HepG2 (cell line): Measurements from ENCODE around the gene MCOLN1. TPM values are rescaled to one million over a fixed set of nuclear protein-coding genes. Genes with fewer than 3 reads are reported as not detected.

ENCODE experiments used
- NFAT5 ChIP-seq: sonication (generic); formaldehyde crosslinking; IDR thresholded peaks from 2 replicates; pipeline ENCODE4 v1.4.0; 2020; ENCODE audit warnings: missing genetic modification reagents
- PHF21A ChIP-seq: sonication (generic); formaldehyde crosslinking; IDR thresholded peaks from 2 replicates; pipeline ENCODE4 v1.5.0; 2020; ENCODE audit warnings: mild to moderate bottlenecking, missing genetic modification reagents
- ZNF691 ChIP-seq: sonication (generic); formaldehyde crosslinking; IDR thresholded peaks from 2 replicates; pipeline ENCODE4 v1.4.0; 2020; ENCODE audit warnings: missing genetic modification reagents, low read depth, mild to moderate bottlenecking, borderline replicate concordance
- ZNF761 ChIP-seq: sonication (generic); formaldehyde crosslinking; conservative IDR thresholded peaks from 2 replicates; pipeline ENCODE4 v1.4.0; 2020; ENCODE audit warnings: mild to moderate bottlenecking, missing genetic modification reagents
- polyA plus RNA-seq, 8 experiments: library from polyadenylated mRNA; depleted of rRNA in 3 of 8; stranded (reverse) in 7 of 8; unstranded in 1 of 8; fragments of >200 nt; fragmentation: Illumina TruSeq in 4 of 8; extraction: Trizol in 4 of 8; gene quantifications; 2 replicates each; pipeline versions ENCODE4 v1.2.1 to v1.2.3, GENCODE V29; 2011 to 2016; ENCODE audit warnings: low read depth in 4 of 8, missing spikeins in 1 of 8, mixed read lengths in 1 of 8; ENCODE audit not compliant: insufficient read depth in 1 of 8
- total RNA-seq, 5 experiments: library from RNA; depleted of rRNA; stranded (reverse); fragments of >200 nt; fragmentation: Illumina TruSeq; extraction: Trizol; gene quantifications; 2 replicates each; pipeline ENCODE4 v1.2.3, GENCODE V29; 2016; ENCODE audit warnings: low read depth in 1 of 5
- TF ChIP-seq, protein P1 (sequence below): sonication (generic); formaldehyde crosslinking; IDR thresholded peaks from 2 replicates; pipeline ENCODE4 v1.4.0; 2020; ENCODE audit warnings: mild to moderate bottlenecking, missing genetic modification reagents
- TF ChIP-seq, protein P2 (sequence below), 2 experiments: sonication (generic) in 1 of 2; formaldehyde crosslinking in 1 of 2; IDR thresholded peaks; 2 replicates each; pipeline versions ENCODE4 v1.6.1 to v1.9.0; 2014 to 2022; ENCODE audit warnings: antibody characterized with exemption in 1 of 2, borderline replicate concordance in 1 of 2, inconsistent platforms in 1 of 2, low read depth in 1 of 2, missing genetic modification reagents in 1 of 2

The MCOLN1 gene
- total and polyA plus RNA-seq, 2 of the 13 experiments (the other 11 are each of a cell fraction or from before 2014, with no cell fraction given), result 3.4 to 15.7 TPM

DNA sequence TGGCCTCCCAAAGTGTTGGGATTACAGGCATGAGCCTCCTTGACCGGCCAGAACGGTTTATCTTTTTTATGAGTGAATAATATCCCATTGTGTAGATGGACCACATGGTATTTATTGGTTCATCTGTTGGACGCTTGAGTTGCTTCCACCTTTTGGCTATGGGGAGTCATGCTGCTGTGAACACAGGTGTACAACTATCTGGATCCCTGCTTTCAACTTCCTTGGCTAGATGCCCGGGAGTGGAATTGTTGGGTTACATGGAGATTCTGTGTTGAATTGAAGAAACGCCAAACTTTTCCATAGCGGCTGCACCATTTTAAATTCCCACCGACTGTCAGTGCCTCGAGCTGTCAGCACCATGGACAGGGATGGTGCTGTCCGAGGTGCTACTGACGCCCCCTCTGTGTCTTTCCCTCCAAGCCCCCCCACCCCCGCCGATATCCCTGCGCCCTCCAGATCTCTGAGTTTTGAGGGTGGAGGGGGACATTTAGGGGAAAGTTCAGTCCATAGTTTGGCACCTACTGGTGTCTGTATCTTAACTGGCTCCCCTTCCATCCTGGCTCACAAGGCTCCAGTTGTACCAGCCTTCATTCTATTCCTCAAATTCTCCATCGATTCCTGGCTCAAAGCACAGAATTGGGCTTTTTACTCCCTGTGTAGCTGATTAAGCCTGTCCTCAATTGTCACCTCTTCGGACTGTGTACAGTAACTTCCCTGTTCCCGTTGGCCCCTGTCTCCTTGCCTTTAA lies 40.4 kb downstream of the MCOLN1 start (continued):
- TF ChIP-seq NFAT5 (CRISPR knock-in tag) (peak; percentile 99), ZNF691 (peak; percentile 75; the same call in 1 of the 2 replicates), ZNF761 (peak; percentile 95), PHF21A (CRISPR knock-in tag) (no peak)
- TF ChIP-seq, protein P1, sequence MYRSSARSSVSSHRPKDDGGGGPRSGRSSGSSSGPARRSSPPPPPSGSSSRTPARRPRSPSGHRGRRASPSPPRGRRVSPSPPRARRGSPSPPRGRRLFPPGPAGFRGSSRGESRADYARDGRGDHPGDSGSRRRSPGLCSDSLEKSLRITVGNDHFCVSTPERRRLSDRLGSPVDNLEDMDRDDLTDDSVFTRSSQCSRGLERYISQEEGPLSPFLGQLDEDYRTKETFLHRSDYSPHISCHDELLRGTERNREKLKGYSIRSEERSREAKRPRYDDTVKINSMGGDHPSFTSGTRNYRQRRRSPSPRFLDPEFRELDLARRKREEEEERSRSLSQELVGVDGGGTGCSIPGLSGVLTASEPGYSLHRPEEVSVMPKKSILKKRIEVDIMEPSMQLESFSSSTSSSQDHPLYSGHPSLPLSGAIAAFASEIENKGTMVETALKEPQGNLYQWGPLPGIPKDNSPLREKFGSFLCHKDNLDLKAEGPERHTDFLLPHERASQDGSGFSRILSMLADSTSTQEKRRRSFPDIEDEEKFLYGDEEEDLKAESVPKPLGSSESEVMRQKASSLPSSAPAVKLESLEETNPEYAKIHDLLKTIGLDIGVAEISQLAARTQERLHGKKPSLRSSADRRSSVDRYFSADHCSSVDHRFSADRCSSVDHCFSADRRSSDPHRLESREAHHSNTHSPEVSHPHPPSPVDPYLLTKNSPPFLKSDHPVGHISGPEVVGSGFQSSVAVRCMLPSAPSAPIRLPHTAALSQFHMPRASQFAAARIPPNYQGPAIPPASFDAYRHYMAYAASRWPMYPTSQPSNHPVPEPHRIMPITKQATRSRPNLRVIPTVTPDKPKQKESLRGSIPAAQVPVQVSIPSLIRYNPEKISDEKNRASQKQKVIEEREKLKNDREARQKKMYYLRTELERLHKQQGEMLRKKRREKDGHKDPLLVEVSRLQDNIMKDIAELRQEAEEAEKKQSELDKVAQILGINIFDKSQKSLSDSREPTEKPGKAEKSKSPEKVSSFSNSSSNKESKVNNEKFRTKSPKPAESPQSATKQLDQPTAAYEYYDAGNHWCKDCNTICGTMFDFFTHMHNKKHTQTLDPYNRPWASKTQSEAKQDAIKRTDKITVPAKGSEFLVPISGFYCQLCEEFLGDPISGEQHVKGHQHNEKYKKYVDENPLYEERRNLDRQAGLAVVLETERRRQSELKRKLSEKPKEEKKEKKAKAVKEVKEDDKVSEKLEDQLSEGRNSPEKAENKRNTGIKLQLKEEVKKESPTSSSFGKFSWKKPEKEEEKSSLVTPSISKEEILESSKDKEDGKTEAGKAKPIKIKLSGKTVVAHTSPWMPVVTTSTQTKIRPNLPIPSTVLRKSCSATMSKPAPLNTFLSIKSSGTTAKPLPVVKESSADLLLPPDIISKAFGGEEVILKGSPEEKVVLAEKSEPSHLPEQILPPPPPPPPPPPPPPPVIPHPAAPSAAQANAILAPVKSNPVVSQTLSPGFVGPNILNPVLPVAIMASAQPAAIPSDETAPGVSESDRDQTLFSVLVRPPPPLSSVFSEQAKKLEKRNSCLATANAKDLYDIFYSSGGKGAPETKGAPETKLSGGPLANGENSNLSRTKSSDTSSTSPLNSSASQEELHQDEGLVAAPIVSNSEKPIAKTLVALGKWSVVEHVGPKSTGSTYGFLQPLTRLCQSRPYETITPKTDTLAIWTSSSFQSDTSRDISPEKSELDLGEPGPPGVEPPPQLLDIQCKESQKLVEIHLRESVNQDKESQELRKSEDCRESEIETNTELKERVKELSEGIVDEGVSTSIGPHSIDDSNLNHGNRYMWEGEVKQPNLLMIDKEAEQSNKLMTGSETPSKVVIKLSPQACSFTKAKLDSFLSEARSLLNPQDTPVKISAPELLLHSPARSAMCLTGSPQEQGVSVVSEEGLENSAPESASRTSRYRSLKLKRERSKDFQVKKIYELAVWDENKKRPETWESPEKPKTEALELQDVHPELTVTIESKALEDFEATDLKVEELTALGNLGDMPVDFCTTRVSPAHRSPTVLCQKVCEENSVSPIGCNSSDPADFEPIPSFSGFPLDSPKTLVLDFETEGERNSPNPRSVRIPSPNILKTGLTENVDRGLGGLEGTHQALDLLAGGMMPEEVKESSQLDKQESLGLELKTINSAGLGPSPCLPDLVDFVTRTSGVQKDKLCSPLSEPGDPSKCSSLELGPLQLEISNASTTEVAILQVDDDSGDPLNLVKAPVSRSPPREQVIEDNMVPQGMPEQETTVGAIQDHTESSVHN (CRISPR knock-in tag), result peak; percentile 74; the same call in 1 of the 2 replicates
- TF ChIP-seq, protein P2, sequence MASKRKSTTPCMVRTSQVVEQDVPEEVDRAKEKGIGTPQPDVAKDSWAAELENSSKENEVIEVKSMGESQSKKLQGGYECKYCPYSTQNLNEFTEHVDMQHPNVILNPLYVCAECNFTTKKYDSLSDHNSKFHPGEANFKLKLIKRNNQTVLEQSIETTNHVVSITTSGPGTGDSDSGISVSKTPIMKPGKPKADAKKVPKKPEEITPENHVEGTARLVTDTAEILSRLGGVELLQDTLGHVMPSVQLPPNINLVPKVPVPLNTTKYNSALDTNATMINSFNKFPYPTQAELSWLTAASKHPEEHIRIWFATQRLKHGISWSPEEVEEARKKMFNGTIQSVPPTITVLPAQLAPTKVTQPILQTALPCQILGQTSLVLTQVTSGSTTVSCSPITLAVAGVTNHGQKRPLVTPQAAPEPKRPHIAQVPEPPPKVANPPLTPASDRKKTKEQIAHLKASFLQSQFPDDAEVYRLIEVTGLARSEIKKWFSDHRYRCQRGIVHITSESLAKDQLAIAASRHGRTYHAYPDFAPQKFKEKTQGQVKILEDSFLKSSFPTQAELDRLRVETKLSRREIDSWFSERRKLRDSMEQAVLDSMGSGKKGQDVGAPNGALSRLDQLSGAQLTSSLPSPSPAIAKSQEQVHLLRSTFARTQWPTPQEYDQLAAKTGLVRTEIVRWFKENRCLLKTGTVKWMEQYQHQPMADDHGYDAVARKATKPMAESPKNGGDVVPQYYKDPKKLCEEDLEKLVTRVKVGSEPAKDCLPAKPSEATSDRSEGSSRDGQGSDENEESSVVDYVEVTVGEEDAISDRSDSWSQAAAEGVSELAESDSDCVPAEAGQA (IDR thresholded peaks at IDR 0.05; ENCODE audit: low read depth), result no peak
- TF ChIP-seq, protein P2 (CRISPR knock-in tag; IDR thresholded peaks at IDR 0.05; ENCODE audit: borderline replicate concordance), result peak; percentile 99
